ENCODE data around the gene NDUFB5. TPM values are rescaled to one million over a fixed set of nuclear protein-coding genes. Genes with fewer than 3 reads are reported as not detected.
"Not testable (repeated sequence)": the region's sequence is repeated elsewhere in the genome, so short reads cannot be mapped to it uniquely, and the experiment has no call there.

The NDUFB5 gene
- total RNA-seq, 1 donor from 2014 or later, result 79.6 TPM

DNA sequence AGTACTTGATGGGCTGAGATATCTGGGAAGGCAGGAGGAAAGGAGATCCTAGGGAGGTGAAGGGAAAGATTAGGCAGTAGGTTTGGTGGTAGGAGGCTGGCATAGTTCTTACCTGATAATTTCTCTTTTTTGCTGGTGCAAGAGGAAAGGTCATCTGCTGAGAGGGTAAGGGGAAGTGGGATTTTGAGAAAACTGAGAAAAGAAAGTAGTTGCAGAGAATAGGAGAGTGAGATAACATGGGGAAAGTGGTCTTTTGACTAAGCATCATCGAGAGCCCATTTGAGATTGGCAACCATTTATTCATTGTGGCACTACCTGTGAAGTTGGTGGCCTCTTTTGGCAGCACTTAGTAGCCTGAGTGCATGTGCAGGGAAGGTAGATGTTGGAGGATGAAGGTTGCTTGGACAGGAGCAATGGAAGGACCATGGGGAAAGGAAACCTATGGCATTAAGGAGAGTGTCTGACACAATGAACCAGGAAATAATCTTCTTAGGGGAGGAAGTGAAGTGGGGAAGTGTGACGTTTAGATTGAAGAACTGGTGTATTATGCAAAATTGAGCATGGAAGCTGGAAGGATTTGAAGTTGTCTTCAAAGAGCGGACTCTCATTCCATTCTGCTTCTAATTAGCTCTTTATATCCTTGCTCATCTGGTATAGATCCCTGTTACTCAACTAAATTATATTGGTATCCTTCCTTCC, 26.3 kb downstream of the NDUFB5 start:
- DNase-seq (ENCODE audit: extremely low read depth, low read depth, low spot score), result no peak

DNA sequence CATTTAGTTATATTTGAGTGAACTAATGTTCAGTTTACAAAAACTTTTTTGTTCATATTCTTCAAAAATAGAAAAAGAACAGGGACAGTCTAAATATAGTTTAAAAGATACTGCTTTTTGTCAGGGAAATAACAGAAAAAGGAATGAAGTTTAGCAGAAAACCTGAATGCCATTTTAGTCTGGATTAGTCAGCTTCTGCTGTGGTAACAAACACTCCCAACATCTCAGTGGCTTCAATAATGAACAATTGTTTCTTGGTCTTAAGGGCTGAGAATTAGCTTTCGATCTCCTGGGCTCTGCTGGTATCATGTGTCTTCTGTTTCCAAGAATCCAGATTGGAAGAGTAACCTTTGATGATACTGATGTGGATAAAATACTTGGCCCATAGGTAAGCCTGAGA, 35.9 kb downstream of the NDUFB5 start:
- no peak for DNase-seq (ENCODE audit: extremely low read depth, low read depth, low spot score)

DNA sequence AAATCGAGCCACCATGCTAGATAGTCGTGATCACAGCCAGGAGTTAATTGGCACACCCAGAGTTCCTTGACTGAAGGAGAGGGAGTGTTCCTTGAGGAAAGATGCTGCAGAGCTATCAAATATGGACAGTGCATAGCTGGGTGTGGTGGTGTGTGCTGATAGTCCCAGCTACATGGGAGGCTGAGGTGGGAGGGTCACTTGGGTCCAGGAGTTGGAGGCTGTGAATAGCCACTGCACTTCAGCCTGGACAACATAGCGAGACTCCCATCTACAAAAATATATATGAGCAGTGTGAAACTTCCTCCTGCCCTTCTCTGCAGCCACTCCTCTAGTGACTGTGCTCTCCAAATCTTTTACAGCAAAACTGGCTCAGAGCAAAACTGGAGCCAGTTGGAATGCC, 38.3 kb downstream of the NDUFB5 start:
- DNase-seq (ENCODE audit: extremely low read depth, low read depth, low spot score), result no peak

DNA sequence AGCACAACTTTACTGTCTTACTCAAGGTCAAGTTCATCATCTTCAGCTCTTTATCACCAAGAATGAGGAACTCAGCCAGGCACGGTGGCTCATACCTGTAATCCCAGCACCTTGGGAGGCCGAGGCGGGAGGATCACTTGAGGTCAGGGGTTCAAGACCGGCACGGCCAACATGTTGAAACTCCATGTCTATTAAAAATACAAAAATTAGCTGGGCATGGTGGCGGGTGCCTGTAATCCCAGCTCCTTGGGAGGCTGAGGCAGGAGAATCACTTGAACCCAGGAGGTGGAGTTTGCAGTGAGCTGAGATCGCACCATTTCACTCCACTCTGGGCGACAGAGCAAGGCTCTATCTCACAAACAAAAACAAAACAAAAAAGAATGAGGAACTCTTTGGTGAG, 39.2 kb downstream of the NDUFB5 start:
- DNase-seq (ENCODE audit: extremely low read depth, low read depth, low spot score), result not testable (repeated sequence)

DNA sequence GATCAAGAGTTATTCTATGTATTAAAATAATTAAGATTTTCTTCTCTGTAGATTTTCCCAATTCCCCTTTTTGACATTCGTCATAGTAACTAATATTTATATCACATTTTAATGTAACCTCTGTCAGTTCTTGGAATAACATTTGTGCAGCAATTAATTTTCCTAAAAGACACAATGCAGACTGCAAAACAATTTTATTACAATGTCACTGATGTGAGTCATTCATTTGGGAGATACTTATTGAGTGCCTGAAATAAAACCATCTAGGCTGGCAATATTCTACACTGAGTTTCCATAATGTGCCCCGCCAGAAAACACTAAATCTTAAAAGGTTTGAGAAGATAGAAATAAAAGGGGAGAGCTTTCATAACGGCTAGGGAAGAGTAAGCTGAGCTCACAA, 41.6 kb downstream of the NDUFB5 start:
- DNase-seq (ENCODE audit: extremely low read depth, low read depth, low spot score), result no peak

DNA sequence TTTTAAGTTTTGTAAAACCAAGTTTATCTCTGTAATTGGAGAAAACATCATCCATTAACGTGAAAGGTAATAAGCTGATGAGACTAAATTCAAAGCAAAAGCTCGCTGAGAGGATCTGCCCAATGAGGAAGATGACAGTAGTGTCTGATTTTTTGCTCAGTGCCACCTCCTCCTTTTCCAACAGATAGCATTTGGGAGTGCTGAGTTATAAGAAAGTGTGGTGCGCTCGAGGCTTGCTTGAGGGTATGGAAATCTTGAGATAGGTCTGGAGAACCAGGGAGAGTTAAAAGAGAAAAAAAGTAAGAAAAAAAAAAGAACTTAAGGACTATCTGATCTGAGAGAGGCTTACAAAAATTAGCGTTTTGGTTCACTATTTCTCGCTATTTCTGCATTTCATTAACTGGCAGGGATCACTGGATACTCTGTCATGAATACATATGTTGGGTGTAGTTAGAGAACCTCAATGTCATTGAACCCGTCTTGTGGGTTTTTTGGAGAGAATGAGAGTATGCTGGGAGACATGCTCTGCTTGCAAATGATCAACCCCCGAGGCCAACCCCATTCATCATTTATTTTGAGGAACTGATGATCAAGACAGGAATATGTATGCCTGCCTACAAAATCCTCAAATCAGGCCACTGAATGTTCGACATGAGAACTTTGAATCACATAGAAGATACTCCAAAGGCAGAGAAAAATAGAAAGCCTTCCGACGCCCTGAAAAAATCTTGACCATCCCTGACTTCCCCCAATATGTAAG, 47.3 kb downstream of the NDUFB5 start:
- DNase-seq (ENCODE audit: extremely low read depth, low read depth, low spot score), result no peak

DNA sequence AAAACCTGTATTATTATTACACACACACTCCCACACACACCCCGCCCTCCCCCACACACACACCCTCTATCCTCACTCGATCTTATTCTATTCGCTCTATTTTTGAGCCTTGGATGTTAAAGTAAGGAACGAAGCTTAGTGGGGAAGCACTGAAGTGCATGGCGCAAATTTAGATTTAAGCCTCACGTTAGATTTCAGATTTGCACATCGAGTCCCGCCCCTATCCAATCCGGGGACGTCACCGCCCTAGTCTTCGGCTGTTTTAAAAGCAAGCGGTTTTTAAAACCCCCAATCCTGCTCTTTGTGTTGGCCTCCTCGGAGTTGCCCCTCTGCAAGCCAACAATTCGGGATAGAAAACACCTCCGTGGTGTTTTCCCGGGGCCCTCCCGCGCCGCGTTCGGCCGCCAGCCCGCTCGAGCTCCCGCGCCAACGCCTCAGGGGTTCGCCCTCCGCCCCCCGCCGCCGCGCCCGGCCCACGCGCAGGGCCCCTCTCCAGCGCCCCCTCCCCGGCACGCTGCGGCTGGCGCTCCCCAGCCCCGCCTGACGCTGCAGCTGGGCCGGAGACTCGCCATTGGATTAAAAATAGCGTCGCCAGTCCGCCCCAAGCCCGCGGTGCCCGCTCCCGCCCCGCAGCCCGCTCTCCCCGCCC, 48.0 kb downstream of the NDUFB5 start, which contains the start of gene USP13:
Gene USP13 (plus strand): TSS at position 594 of the 649 bp plus-strand sequence. CDS start 186 bp downstream, outside the sequence.
- peak; percentile 63 for DNase-seq (ENCODE audit: extremely low read depth, low read depth, low spot score)

DNA sequence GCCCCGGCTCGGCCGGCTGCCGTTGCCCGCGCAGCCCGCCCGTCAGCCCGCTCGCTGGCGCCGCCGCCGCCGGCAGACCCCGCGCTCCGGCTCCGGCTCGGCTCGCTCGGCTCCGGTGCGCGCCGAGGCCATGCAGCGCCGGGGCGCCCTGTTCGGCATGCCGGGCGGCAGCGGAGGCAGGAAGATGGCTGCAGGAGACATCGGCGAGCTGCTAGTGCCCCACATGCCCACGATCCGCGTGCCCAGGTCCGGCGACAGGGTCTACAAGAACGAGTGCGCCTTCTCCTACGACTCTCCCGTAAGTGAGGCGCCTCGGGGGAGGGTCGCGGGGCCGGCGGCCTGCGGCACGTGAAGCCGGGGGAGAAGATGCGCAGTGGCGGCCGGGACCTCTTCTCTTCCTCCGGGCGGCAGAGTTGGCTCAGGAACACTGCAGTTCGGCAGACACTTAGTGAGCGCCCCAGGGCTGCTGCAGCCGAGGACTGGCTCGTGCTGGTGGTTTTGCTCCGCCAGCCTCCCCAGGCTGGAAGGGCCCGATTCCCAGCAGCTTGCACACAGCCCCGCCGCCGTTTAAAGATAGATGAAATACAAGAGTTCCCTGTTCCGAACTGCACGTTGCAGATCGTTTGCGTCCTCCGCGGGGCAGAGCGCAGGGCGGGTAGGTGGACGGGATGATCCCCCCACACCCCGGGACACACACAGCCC, 48.7 kb downstream of the NDUFB5 start:
- DNase-seq (ENCODE audit: extremely low read depth, low read depth, low spot score), result no peak

DNA sequence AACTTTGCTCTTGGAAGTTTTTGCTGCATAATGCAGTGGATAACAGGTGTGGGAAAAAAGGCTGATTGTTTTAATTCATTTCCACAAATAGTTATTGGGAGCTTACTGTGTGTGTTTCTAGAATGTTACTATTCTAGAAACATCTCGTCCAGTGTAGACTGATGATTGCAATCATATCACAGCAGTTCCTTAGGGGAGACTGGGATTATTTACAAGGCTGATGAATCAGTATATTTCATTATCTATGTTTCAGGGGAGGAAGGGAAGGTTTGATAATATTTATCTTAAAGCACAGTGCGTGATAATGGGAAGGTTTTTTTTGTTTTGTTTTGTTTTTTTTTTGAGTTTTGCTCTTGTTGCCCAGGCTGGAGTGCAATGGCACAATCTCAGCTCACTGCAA, 50.6 kb downstream of the NDUFB5 start:
- DNase-seq (ENCODE audit: extremely low read depth, low read depth, low spot score), result no peak

DNA sequence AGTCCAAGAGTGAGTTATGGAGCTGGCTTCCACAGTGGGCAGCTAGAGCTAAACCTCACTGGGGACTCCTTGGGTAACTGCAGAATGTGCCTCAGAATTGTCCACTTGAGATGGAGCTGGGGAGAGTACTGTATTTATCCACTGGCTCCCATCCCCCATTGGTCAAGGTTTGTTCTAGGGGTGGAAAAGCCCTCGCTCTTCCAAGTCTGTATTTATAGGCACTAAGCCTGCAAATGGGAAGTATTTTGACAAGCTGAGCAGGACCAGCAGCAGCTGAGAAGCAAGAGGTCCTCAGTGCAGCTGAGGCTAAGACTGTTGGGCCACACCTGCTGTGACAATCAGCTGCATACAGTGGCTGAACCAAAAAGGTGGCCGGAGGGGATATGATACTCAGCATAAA, 54.0 kb downstream of the NDUFB5 start:
- no peak for DNase-seq (ENCODE audit: extremely low read depth, low read depth, low spot score)

DNA sequence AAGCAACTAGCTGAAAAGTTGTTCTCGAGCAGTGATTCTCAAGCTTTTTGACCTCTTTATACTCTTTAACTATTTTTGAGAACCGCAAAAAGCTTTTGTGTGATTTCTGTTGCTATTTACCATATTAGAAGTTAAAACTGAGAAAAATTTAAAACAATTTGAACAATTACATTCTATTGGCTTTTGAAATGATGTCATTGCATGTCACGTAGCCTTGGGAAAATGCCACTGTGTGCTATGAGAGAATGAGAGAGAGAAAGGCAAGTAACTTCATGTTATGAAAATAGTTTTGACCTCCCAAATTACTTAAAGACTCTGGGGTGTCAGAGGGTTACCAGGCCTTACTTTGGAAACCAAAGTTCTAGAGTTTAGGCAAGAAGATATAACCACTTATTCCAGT, 56.3 kb downstream of the NDUFB5 start:
- no peak for DNase-seq (ENCODE audit: extremely low read depth, low read depth, low spot score)

DNA sequence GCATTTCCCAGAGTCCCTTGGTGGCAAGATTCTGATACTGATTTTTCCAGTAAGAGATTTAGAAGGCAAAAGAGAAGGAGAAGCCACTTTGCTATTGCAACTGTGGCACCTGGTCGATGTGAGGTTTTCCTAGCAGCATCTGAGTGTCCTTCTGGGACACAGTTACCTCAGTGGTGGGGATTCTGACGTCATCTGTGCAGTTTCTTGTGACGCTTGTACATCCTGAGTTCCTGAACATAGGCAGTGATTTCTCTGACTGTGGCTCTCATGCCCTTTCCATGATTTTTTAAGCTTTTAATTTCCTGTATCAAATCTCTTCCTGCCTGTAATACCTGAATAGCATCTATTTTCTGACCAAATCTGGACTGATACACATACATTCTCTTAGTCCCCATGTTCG, 57.2 kb downstream of the NDUFB5 start:
- no peak for DNase-seq (ENCODE audit: extremely low read depth, low read depth, low spot score)

DNA sequence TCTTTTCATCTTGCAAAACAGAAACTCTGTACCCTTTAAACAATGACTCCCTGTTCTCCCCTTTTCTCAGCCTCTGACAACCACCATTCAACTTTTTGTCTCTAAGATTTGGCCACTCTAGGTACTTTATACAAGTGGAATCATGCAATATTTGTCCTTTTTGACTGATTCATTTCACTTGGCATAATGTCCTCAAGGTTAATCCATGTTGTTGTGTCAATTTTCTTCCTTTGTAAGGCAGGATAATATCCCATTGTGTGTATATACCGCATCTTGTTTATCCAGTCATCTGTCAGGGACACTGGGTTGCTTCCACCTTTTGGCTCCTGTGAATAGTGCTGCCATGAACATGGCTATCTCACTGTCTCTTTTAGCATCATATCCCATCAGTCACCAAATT, 58.5 kb downstream of the NDUFB5 start:
- DNase-seq (ENCODE audit: extremely low read depth, low read depth, low spot score), result no peak

DNA sequence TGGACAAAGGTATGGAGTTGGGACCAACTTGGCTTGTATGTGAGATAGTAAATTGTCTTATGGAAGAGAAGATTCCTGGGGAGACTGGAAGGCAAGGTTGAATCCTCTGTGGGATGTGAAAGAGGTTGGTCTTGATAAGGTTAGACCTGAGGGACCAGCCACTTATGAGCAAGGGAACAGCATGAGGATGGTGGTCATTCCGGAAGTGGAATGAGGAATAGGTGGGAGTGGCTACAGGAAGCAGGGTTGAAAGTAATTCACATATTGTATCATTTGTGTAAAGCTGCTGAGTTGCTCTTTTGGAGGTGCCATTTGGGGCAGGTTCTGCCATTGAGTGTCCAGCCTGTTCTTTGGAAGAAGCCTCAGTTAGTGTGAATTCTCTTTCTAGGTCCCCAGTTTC, 61.4 kb downstream of the NDUFB5 start:
- DNase-seq (ENCODE audit: extremely low read depth, low read depth, low spot score), result no peak

DNA sequence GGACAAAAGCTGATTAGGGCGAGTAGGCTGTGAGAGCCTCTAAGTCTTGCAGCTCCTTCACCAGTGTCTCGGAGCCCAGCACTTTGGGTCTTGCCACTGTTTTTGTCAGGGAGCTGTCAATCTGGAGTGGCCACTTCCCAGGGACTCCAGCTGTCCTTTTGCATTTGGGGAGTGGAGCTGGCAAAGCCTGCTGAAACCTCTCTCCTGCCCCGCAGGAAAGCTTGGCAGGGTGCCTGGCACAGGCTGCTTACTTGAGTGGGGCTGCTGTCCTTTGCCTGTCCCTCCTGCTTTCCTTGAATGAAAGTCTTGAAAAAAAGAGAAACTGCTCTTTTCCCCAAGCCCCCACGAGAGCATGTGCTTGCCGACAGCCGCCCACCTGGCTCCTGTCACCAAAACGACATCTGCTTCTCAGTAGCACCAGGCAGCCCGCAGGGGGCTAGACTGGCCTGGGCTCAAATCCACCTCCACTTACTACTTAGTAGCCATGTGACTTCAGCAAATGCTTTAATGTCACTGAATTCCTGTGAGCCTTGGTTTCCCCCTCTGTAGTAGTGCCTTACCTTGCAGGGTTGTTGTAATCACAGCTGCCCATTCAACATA, 61.9 kb downstream of the NDUFB5 start:
- no peak for DNase-seq (ENCODE audit: extremely low read depth, low read depth, low spot score)

DNA sequence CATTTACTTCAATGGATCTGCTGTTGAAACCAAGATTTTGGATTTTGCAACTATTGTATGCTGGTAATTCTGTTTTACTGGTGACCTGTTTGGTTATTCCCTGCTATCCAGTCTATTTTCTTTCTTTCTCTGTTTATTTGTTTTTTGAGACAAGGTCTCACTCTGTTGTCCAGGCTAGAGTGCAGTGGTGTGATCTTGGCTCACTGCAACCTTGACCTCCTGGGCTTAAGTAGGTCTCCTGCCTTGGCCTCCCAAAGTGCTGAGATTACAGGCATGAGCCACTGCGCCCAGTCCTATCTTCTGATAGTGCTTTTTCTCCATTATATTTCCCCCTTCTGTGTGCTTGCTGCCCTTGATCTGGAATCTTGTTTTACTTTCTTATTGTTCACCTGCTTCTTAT, 63.8 kb downstream of the NDUFB5 start:
- DNase-seq (ENCODE audit: extremely low read depth, low read depth, low spot score), result no peak

DNA sequence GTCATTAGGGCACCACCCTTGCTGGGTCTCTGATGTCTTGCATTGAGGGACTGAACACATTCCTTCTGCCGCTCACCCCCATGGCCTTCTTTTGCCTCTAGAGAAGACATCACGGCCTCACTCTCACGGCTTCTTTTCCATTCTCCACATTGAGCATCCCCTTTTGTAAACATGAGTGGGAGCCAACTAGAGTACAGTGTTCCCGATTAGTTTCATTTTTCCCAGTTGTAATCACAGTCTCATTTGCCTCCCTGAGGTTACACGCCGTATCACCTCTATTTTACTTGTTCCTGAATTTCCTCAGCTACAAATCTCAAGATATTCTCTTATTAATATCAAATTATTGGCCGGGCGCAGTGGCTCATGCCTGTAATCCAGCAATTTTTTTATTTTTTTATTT, 65.7 kb downstream of the NDUFB5 start:
- DNase-seq (ENCODE audit: extremely low read depth, low read depth, low spot score), result no peak

DNA sequence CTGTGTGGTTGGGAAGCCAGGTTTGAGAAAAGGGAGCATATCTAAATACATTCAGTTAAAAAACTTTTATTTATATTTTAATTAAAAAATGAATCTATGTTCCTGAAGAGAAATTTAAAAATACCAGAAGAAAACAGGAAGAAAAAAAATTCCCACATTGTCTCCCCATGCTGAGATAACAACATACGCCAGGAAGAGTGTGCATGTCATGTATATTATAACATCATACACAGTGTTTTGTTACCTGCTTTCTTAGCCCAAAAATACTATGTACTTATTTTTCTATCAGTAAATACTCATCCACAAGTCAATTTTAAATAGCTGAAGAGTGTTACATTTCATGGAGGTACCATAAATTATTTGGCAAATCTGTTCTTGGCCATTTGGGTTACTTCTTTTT, 66.7 kb downstream of the NDUFB5 start:
- no peak for DNase-seq (ENCODE audit: extremely low read depth, low read depth, low spot score)

DNA sequence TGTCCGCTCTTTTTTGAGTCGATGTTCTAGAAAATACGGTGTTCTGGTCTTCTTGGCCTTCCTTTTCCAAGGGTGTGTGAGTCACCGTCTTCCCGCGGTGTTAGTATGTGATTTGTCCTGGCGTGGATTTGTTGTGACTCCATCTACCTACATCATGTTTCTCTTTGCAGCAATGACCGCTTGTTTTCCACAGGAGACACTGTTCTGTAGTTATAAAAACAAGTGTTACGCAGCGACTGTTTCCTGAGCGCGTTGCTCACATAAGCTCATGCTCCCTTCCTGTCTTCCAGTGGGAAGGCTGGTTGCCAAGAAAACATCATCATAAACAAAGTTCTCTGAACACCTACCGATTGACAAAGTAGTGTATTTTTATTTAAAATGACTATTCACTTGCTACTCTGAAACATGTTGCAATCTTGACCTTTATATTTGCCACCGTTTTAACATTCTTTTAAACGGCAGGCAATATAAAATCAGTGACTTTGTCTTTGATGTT, 67.2 kb downstream of the NDUFB5 start:
- DNase-seq (ENCODE audit: extremely low read depth, low read depth, low spot score), result peak; percentile 100

DNA sequence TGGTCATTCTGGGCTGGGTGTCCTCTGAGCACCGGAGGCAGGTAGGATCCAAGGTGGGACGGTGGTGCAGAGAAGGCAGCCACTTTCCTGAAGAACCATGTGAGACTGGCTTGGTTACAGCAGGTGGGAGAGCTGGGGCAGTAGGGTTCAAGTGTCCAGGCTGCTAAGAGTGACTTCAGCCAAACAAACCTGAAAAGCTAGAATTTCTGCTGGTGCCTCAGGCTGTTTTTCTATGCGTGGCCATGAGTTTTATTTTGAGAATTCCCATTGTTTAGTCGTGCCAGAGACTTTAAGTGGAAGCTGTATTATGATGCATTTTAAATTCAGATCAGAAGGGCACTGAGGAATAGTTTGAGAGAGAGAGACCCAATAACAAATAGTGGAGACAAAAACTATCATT, 68.3 kb downstream of the NDUFB5 start:
- DNase-seq (ENCODE audit: extremely low read depth, low read depth, low spot score), result no peak

DNA sequence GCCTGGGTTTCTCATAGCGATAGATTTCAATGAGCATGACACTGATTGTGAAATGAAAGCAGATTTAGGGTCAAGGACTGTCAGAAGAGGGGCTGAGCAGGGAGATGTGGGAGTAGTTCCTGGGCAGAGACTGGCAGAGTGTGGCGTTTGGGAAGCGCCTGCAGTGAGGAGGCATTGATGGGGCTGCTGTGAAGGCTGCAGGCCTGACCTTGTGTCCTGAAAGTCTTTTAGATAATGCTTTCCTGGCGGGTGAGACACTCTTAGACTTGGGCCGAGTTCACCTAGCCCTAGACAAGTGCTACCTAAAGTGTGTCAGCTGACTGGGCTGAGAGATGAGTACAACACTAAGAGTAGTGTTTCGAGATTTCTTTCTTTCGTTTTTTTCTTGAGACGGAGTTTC, 68.9 kb downstream of the NDUFB5 start:
- no peak for DNase-seq (ENCODE audit: extremely low read depth, low read depth, low spot score)
